GM21737 (cell line): ENCODE data around the gene SPATA13.

ENCODE experiments used
- ATAC-seq: cut with Tn5 transposase; IDR thresholded peaks from one replicate; pipeline ENCODE4 v1.9.1; 2021; ENCODE audit warnings: mild to moderate bottlenecking, moderate library complexity; ENCODE audit not compliant: unreplicated experiment

Gene SPATA13

GRCh38 chr13:24141333-24141910 lies 19.1 kb upstream of the SPATA13 start:
- no peak for ATAC-seq

DNA sequence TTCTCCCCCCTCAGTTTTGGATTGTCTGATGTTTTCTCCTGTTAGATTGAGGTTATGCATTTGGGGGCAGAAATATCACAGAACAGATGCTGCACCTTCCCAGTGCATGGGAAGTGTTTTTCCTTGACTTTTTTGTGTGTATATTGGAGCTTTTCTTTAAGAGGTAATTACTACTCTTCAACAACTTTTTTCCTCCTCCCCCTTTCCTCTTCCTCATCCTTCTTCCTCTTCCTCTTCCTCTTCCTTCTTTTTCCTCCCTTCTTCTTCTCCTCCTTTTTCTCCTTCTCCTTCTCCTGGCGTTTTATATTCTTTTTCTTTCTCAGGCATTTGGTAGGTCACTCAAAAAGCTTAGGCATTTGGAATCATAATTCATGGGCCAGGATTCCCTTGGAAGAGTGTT lies 18.1 kb upstream of the SPATA13 start:
- ATAC-seq = no peak

- ATAC-seq = no peak
Measured at GRCh38 chr13:24142886-24143285, 17.6 kb upstream of the SPATA13 start.

DNA sequence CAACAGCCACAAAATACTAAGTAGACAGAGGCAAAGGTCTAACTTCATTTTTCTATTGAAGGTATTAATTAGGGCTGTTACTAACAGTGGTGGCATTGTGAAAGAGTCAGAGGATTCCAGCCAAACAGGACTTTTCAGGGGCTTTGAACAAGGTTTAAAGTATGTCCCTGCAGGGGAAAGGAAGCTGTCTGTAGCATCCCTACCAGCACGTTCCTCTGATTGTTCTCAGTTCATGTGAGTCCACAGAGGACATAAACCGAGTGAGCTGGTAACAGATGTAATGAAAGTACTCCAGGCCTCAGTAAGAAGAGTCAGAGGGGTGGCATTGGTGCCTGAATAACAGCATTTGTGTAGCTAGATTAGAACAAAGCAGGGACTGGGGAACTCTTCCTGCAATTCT lies 15.3 kb upstream of the SPATA13 start:
- ATAC-seq = no peak

DNA sequence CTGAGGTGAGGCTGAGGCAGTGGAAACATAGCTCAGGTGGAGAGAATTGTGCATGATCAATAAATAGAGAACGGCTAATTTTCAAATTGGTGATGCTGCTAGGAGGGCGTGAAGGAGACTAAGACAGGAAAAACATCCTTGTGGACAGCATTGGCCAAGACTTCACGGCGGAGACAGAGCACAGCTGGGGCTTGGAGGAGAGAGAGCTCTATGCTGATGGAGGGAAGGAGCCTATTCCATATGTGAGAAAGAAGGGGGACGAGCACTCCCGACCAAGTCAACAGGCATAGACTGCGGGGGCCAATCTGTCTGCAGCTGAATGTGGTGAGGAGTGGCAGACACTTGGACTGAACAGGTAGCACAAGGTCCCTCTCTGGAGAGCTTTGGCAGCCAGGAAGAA lies 14.8 kb upstream of the SPATA13 start:
- no peak for ATAC-seq

DNA sequence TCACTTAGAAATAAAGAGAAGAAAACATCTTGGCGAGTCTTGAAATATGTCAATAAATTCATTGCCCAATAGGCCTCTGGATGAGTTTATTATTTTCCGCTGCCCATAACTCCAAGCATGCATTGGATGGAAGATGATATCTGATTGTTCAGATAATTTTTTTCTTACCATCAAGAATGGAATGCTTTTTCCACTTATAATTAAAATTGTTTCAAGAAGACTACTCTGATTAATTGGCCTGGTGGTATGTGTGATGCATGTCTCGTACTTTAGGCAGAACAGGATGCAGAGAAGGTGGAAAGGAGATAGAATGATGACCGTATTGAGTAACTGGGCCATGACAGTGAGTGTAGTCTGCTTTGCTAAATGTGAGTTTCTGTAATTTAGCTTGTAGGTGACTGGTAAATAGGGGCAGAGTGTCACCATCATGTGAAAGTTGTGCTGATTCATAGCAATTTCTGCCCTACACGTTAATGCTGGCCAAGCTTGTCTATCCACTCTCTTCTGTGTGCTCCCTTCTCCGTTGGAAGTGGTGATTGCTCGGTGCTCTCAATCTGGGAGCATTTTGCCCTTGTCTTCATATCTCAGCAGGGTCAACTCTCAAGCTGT lies 13.5 kb upstream of the SPATA13 start:
- no peak for ATAC-seq

GRCh38 chr13:24147570-24147963 lies 13.0 kb upstream of the SPATA13 start:
- ATAC-seq = peak; percentile 77

DNA sequence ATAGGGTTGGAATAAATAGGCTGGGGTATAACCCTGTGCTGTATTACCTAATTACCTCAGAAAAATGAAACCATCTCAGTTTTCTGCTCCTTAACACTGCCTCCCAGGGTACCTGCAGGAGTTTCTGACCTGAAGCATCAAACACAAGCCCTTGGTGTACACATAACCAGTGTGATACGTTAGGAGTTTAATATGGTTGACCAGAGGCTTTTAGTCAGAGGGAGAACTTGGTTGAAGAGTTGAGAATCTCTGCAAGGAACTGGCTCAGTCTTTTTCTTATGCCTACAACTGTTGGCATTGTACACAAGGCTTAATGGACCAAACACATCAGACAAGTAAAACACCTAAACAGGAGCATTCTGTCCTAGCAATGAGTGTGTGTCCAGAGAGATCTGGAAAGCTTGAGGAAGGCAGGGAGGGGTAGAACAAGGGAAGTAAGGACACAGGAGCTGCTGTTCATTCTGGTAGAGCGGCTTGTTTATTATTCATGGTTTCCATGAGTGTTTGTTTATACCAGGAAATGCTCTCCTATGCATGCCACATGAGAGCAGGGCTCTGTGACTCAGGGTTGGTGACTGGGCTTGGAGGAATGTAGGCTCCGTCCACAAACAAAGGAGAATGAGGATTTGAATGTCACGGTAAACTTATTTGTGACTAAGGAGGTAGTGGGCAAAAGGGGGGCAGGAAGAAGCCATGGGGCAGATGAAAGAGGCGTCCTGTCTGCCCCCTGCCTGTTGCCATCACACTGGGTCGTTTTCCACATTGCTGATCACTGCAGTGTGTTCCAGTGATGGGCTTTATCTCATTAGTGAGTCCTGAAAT lies 11.9 kb upstream of the SPATA13 start:
- ATAC-seq = no peak

DNA sequence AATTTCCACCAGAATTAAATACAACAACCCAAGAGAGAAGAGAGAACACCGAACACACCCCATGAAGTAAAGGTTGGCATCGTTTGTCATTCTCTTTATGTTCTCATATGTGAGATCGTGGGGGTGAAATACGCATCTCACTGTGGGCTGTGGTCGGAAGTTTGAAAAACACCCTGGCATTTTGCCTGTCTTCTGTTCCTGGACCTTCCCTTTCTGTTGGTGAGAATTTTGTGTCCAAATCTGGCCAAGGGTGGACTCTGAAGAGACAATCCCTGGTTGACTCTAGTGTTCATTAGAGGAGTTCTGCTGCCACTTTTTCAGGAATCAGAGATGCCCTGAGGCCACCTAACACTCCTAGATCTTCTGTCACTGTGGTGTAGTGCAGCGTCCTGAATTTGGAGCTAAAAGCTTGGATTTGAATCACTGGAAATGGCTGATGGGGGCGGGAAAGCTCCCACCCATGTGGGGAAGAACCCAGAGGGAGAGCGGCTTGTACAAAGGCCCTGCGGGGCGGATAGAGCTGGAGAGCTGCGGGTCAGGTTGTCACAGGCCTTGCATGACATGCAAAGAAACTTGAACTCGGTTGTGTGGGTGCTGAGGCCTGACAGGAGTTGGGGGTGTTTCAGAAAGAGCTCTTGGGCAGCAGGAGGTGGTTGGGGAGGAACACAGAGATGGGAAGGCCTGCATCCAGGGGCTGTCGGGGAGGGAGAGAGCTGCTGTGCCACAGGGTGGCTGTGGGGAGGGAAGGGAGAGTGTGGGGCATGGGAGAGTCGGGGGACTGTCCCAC lies 11.1 kb upstream of the SPATA13 start:
- no peak for ATAC-seq

- ATAC-seq = no peak
Measured at GRCh38 chr13:24150572-24150971, 9.9 kb upstream of the SPATA13 start.

DNA sequence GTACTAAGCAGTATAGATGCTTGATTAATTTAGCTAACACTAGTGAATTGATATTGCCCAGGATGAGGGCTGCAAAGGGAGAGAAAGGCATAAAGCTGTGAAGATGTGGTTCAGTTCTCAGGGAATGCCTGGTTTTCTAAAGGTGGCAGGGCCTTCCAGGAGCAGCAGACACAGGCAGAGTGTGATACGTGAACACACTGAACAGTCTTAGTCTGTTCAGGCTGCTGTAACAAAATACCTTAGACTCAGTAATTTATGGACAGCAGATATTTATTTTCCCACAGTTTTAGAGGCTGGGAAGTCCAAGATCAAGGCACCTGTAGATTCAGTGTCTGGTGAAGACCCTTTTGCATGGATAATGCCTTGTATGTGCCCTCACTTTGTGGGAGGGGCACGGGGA lies 8.7 kb upstream of the SPATA13 start:
- no peak for ATAC-seq

GRCh38 chr13:24152292-24153214 lies 8.0 kb upstream of the SPATA13 start:
- no peak for ATAC-seq

GRCh38 chr13:24153347-24153746 lies 7.2 kb upstream of the SPATA13 start:
- no peak for ATAC-seq

DNA sequence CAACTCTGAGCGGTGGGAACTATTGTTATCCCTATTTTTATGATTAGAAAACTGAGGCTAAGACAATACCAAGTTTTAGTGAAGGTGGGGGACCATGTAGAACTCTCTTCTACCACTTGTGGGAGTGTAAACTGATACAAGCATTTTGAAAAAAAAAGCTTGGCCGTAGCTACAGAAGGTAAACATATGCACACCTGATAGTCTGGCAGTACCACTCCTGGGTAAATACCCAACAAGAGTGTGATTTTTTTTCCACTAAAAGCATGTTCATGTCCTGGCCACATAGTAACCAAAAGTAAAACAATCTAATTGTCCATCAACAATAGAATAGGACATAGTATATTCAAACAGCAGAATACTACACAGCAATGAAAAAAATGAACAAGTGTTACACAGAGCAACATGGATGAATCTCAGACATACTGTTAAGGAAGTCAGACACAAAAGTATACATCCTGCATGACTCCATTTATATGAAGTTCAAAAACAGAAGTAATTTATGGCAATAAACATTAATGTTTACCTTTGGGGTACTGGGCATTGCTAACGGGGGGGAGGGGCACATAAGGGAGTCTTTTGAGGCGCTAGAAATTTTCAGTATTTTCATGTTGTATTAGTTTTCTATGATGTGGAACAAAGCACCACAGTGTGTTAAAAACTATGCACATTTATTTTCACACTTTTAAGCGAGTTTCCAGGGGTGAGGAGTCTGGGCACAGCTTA lies 6.4 kb upstream of the SPATA13 start:
- no peak for ATAC-seq

DNA sequence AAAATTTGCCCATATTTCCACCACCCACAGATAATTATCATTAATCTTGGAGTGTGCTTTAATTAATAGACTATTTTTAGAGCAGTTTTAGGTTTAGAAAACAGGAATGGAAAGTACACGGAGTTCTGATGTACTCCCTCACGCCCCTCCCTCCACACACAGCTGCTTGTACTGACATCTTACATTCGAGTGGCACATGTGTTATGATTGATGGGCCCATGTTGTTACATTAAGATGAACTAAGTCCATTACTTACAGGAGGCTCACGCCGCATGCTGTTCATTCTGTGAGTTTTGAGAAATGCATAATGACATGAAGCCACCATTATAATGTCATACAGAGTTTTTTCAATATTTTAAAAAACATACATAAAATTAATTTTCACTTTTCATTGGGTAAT lies 1.2 kb upstream of the SPATA13 start:
- ATAC-seq = no peak

- peak; percentile 36 for ATAC-seq
Measured at GRCh38 chr13:24161010-24161775, 673 bp downstream of the SPATA13 start.

GRCh38 chr13:24161980-24162525 lies 1.5 kb downstream of the SPATA13 start:
- ATAC-seq = no peak

- no peak for ATAC-seq
Measured at GRCh38 chr13:24162604-24163003, 2.1 kb downstream of the SPATA13 start.

DNA sequence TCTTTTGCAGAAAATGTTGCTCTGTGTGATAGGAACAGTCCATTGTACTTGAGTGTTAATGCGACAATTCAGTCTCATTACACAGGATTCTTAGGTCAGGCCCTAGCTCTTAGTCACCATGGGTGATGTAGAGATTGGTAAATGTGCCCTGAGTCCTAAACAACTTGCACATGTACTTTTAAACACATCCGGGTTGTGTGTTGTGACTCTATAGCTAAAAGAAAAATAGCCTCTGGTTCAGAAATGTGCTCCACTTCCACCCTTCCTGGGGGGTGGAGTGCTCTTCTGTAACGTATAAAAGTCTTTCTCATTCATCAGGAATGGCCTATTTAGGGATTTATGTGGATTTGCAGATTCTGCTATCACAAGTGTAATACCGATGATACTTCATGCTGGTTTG lies 5.2 kb downstream of the SPATA13 start:
- no peak for ATAC-seq
